PC-9 (cell line): Measurements from ENCODE around the gene DNAH14.

Experiments used
- CTCF ChIP-seq: fragments of 200-600 bp; sonication (generic); conservative IDR thresholded peaks from 2 replicates; pipeline ENCODE4 v1.6.1; 2017; ENCODE audit warnings: mixed run types, antibody characterized with exemption, mild to moderate bottlenecking, moderate library complexity
- EZH2 ChIP-seq: fragments of 200-600 bp; sonication (generic); IDR thresholded peaks from 2 replicates; pipeline ENCODE4 v1.8.0; 2017; ENCODE audit warnings: antibody characterized with exemption, low read depth

GRCh38 chr1:225413708-225414375 is 484.4 kb downstream of the DNAH14 start:
- no peak for TF ChIP-seq EZH2
- TF ChIP-seq CTCF = no peak
